Keratinocyte (primary cell): ENCODE data around the gene HPSE. TPM values are rescaled to one million over a fixed set of nuclear protein-coding genes. Genes with fewer than 3 reads are reported as not detected.

Experiments used
- DNase-seq: peaks from one replicate; pipeline ENCODE4 v3.0.0-alpha.2; 2011; ENCODE audit warnings: low read depth, missing footprints, low spot score
- FAIRE-seq: peaks from 2 replicates; lab custom pipeline; 2011; peaks lifted over from hg19 to GRCh38; lab: Jason Lieb, UNC
- H2AFZ ChIP-seq: 2 replicates; pipeline ENCODE4 v1.6.0; 2012; ENCODE audit warnings: low read length, control low read depth, inconsistent platforms; ENCODE audit not compliant: control insufficient read depth
- H3K27ac ChIP-seq: 2 replicates; pipeline ENCODE4 v1.5.1; 2011; ENCODE audit warnings: low read length; ENCODE audit not compliant: control insufficient read depth, insufficient read depth
- H3K27me3 ChIP-seq: 3 replicates; pipeline ENCODE4 v1.6.0; 2011; ENCODE audit warnings: low read length; ENCODE audit not compliant: control insufficient read depth, insufficient read depth; ENCODE audit errors: extremely low read depth
- H3K36me3 ChIP-seq, 2 experiments: 2 replicates in 1 of 2; 3 replicates in 1 of 2; pipeline ENCODE4 v1.5.1; 2011; ENCODE audit warnings: low read length in 2 of 2, mild to moderate bottlenecking in 1 of 2; ENCODE audit not compliant: control insufficient read depth in 2 of 2, insufficient read depth in 2 of 2; ENCODE audit errors: extremely low read depth in 1 of 2
- H3K4me1 ChIP-seq: 3 replicates; pipeline ENCODE4 v1.5.1; 2011; ENCODE audit warnings: low read length; ENCODE audit not compliant: control insufficient read depth, insufficient read depth; ENCODE audit errors: extremely low read depth
- H3K4me2 ChIP-seq: 3 replicates; pipeline ENCODE4 v1.6.0; 2011; ENCODE audit warnings: low read depth, low read length; ENCODE audit not compliant: control insufficient read depth, insufficient read depth; ENCODE audit errors: extremely low read depth
- H3K4me3 ChIP-seq, 3 experiments: fragments of 200-600 bp in 1 of 3; sonication (generic) in 1 of 3; 2 replicates in 2 of 3; 3 replicates in 1 of 3; pipeline ENCODE4 v1.5.1; 2011 to 2016; ENCODE audit warnings: low read length in 3 of 3, mild to moderate bottlenecking in 3 of 3, control low read depth in 2 of 3, inconsistent platforms in 1 of 3, low read depth in 1 of 3, mixed read lengths in 1 of 3, mixed run types in 1 of 3, moderate library complexity in 1 of 3; ENCODE audit not compliant: control insufficient read depth in 2 of 3, insufficient read depth in 2 of 3; ENCODE audit errors: extremely low read depth in 1 of 3
- H3K79me2 ChIP-seq: 2 replicates; pipeline ENCODE4 v1.6.0; 2012; ENCODE audit warnings: low read length; ENCODE audit not compliant: control insufficient read depth, insufficient read depth
- H3K9ac ChIP-seq: 3 replicates; pipeline ENCODE4 v1.6.0; 2011; ENCODE audit warnings: low read length; ENCODE audit not compliant: control insufficient read depth, insufficient read depth; ENCODE audit errors: extremely low read depth
- H3K9me1 ChIP-seq: 3 replicates; pipeline ENCODE4 v1.6.0; 2011; ENCODE audit warnings: low read length; ENCODE audit not compliant: control insufficient read depth, insufficient read depth; ENCODE audit errors: extremely low read depth
- H3K9me3 ChIP-seq: 2 replicates; pipeline ENCODE4 v1.5.1; 2012; ENCODE audit warnings: low read depth, low read length; ENCODE audit not compliant: control insufficient read depth
- H4K20me1 ChIP-seq: 3 replicates; pipeline ENCODE4 v1.6.0; 2011; ENCODE audit warnings: low read length; ENCODE audit not compliant: control insufficient read depth, insufficient read depth; ENCODE audit errors: extremely low read depth
- EZH2 ChIP-seq: IDR thresholded peaks from one replicate; pipeline ENCODE4 v1.6.1; 2012; ENCODE audit warnings: inconsistent platforms, mild to moderate bottlenecking, low read length, moderate library complexity
- dilution Hi-C: fragments of 300-500 bp; cut with MboI; formaldehyde crosslinking; loops from one replicate; pipeline ENCODE4 v1.7.0; 2020; ENCODE audit warnings: low sequenced_read_pairs; ENCODE audit not compliant: extremely low pct_ligation_motif_present
- polyA plus RNA-seq, 5 experiments: library from polyadenylated mRNA; depleted of rRNA in 3 of 5; stranded (reverse) in 3 of 5; stranded (forward) in 1 of 5; unstranded in 1 of 5; fragments of >200 nt; gene quantifications; 1 replicate in 1 of 5; 2 replicates in 3 of 5; 3 replicates in 1 of 5; pipeline versions ENCODE4 v1.2.1 to v1.2.3, GENCODE V29; 2011 to 2012; ENCODE audit warnings: missing spikeins in 2 of 5, low read depth in 1 of 5, low replicate concordance in 1 of 5
- TF ChIP-seq, protein P1 (sequence below), 3 experiments: IDR thresholded peaks in 1 of 3; conservative IDR thresholded peaks in 1 of 3; optimal IDR thresholded peaks in 1 of 3; 2 replicates in 2 of 3; 3 replicates in 1 of 3; pipeline versions ENCODE3 to v1.5.1; 2011; ENCODE audit warnings: low read length in 3 of 3, mild to moderate bottlenecking in 3 of 3, moderate library complexity in 2 of 3, control low read depth in 1 of 3, inconsistent platforms in 1 of 3; ENCODE audit not compliant: insufficient read depth in 2 of 3; ENCODE audit errors: extremely low read depth in 1 of 3

Gene HPSE
- polyA plus RNA-seq, 1 donor (not counting 4 experiments of a cell fraction or from before 2014, with no cell fraction given) = 5.7 TPM

- no peak overlapping the region for H2AFZ ChIP-seq
- H3K4me1 ChIP-seq = peaks cover 8% of the 10 kb centered on the region
- H3K4me3 ChIP-seq = no peak overlapping the region
- no peak for TF ChIP-seq EZH2
- TF ChIP-seq, protein P1, sequence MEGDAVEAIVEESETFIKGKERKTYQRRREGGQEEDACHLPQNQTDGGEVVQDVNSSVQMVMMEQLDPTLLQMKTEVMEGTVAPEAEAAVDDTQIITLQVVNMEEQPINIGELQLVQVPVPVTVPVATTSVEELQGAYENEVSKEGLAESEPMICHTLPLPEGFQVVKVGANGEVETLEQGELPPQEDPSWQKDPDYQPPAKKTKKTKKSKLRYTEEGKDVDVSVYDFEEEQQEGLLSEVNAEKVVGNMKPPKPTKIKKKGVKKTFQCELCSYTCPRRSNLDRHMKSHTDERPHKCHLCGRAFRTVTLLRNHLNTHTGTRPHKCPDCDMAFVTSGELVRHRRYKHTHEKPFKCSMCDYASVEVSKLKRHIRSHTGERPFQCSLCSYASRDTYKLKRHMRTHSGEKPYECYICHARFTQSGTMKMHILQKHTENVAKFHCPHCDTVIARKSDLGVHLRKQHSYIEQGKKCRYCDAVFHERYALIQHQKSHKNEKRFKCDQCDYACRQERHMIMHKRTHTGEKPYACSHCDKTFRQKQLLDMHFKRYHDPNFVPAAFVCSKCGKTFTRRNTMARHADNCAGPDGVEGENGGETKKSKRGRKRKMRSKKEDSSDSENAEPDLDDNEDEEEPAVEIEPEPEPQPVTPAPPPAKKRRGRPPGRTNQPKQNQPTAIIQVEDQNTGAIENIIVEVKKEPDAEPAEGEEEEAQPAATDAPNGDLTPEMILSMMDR (optimal IDR thresholded peaks at IDR 0.05 in 1 of 3, IDR thresholded peaks at IDR 0.05 in 1 of 3, conservative IDR thresholded peaks at IDR 0.05 in 1 of 3; ENCODE audit: extremely low read depth in 1 of 3, insufficient read depth in 2 of 3, low read length in 3 of 3) = no peak
- no peaks in the 10 kb centered on the region for H3K79me2 ChIP-seq
- H3K9me3 ChIP-seq = no peaks in the 10 kb centered on the region
- DNase-seq (no peak), FAIRE-seq (peak; percentile 13)
- no peak overlapping the region for H3K9ac ChIP-seq
- H4K20me1 ChIP-seq = no peaks in the 10 kb centered on the region
- no peaks in the 10 kb centered on the region for H3K27me3 ChIP-seq
- H3K27ac ChIP-seq = peak overlapping the region; percentile 53
- no peaks in the 10 kb centered on the region for H3K9me1 ChIP-seq
- peaks cover 0 to 7% of the 10 kb centered on the region in 2 experiments for H3K36me3 ChIP-seq
- dilution Hi-C loops = no loop called here
- H3K4me2 ChIP-seq = no peak overlapping the region
These were observed 19.2 kb downstream of the HPSE start for GRCh38 chr4:83315341-83315870.

GRCh38 chr4:83308672-83309071 is 26.0 kb downstream of the HPSE start:
- Histone ChIP-seq H3K27ac (no peak overlapping the region), H3K4me2 (no peak overlapping the region)
- no peak for TF ChIP-seq EZH2
- TF ChIP-seq, protein P1 (optimal IDR thresholded peaks at IDR 0.05 in 1 of 3, IDR thresholded peaks at IDR 0.05 in 1 of 3, conservative IDR thresholded peaks at IDR 0.05 in 1 of 3; ENCODE audit: extremely low read depth in 1 of 3, insufficient read depth in 2 of 3, low read length in 3 of 3) = no peak

More at GRCh38 chr4:83308672-83309071, 26.0 kb downstream of the HPSE start:
- no peak for DNase-seq
- Histone ChIP-seq H3K27me3 (no peaks in the 10 kb centered on the region), H3K4me1 (peaks cover 5% of the 10 kb centered on the region), H4K20me1 (no peaks in the 10 kb centered on the region), H3K79me2 (no peaks in the 10 kb centered on the region), H3K9ac (no peak overlapping the region), H3K4me3 (no peak overlapping the region), H3K9me3 (no peaks in the 10 kb centered on the region), H3K9me1 (no peaks in the 10 kb centered on the region), H3K36me3 (no peaks in the 10 kb centered on the region), H2AFZ (no peak overlapping the region)
- dilution Hi-C loops = no loop called here
- FAIRE-seq = no peak
